HepG2 (cell line): Measurements from ENCODE around the gene ADGRL2. TPM values are rescaled to one million over a fixed set of nuclear protein-coding genes. Genes with fewer than 3 reads are reported as not detected.

Experiments used
- BCL6 ChIP-seq: IDR thresholded peaks from 2 replicates; pipeline ENCODE4 v1.6.1; 2016; ENCODE audit warnings: missing genetic modification reagents, missing compliant biosample characterization
- FOXO1 ChIP-seq: sonication (generic); formaldehyde crosslinking; IDR thresholded peaks from 2 replicates; pipeline ENCODE4 v1.4.0; 2020; ENCODE audit warnings: missing genetic modification reagents
- HNRNPK ChIP-seq: fragments of 200-400 bp; formaldehyde crosslinking; IDR thresholded peaks from 2 replicates; pipeline ENCODE4 v1.6.1; 2018; ENCODE audit warnings: low read length, low read depth, moderate library complexity, mild to moderate bottlenecking; ENCODE audit not compliant: poor library complexity, severe bottlenecking
- IRX3 ChIP-seq: sonication (generic); formaldehyde crosslinking; IDR thresholded peaks from 2 replicates; pipeline ENCODE4 v1.8.1; 2023; ENCODE audit warnings: mild to moderate bottlenecking, low read depth, missing genetic modification reagents, borderline replicate concordance
- KLF15 ChIP-seq: sonication (generic); formaldehyde crosslinking; IDR thresholded peaks from 2 replicates; pipeline ENCODE4 v1.8.1; 2023; ENCODE audit warnings: borderline replicate concordance, mild to moderate bottlenecking, inconsistent platforms, missing genetic modification reagents, mixed read lengths
- MLLT10 ChIP-seq: sonication (generic); formaldehyde crosslinking; IDR thresholded peaks from 2 replicates; pipeline ENCODE4 v1.4.0; 2020; ENCODE audit warnings: missing genetic modification reagents
- MYNN ChIP-seq: sonication (generic); formaldehyde crosslinking; IDR thresholded peaks from 2 replicates; pipeline ENCODE4 v1.4.0; 2020; ENCODE audit warnings: mild to moderate bottlenecking, low read depth, missing genetic modification reagents
- NFIC ChIP-seq: IDR thresholded peaks from 2 replicates; pipeline ENCODE4 v1.6.1; 2012; ENCODE audit warnings: mild to moderate bottlenecking, low read length, inconsistent platforms
- SOX6 ChIP-seq, 2 experiments: fragments of 450-650 bp in 1 of 2; sonication (generic) in 1 of 2; formaldehyde crosslinking in 1 of 2; IDR thresholded peaks; 2 replicates each; pipeline versions ENCODE4 v1.4.0 to v1.6.1; 2017 to 2020; ENCODE audit warnings: antibody characterized with exemption in 1 of 2, mild to moderate bottlenecking in 1 of 2, missing genetic modification reagents in 1 of 2
- ZNF20 ChIP-seq: sonication (generic); formaldehyde crosslinking; IDR thresholded peaks from 2 replicates; pipeline ENCODE4 v1.4.0; 2020; ENCODE audit warnings: mild to moderate bottlenecking, moderate library complexity, missing genetic modification reagents
- ZNF629 ChIP-seq: sonication (generic); formaldehyde crosslinking; conservative IDR thresholded peaks from 2 replicates; pipeline ENCODE4 v1.5.0; 2020; ENCODE audit warnings: missing genetic modification reagents
- ZNF672 ChIP-seq: sonication (generic); formaldehyde crosslinking; IDR thresholded peaks from 2 replicates; pipeline ENCODE4 v1.8.1; 2022; ENCODE audit warnings: missing genetic modification reagents
- ZNF749 ChIP-seq: sonication (generic); formaldehyde crosslinking; IDR thresholded peaks from 2 replicates; pipeline ENCODE4 v1.8.0; 2022; ENCODE audit warnings: mild to moderate bottlenecking, missing genetic modification reagents, moderate library complexity, borderline replicate concordance
- ZNF761 ChIP-seq: sonication (generic); formaldehyde crosslinking; conservative IDR thresholded peaks from 2 replicates; pipeline ENCODE4 v1.4.0; 2020; ENCODE audit warnings: mild to moderate bottlenecking, missing genetic modification reagents
- ZNF883 ChIP-seq: sonication (generic); formaldehyde crosslinking; IDR thresholded peaks from 2 replicates; pipeline ENCODE4 v1.5.1; 2020; ENCODE audit warnings: mild to moderate bottlenecking, missing genetic modification reagents; ENCODE audit errors: not compliant biosample characterization
- polyA plus RNA-seq, 8 experiments: library from polyadenylated mRNA; depleted of rRNA in 3 of 8; stranded (reverse) in 7 of 8; unstranded in 1 of 8; fragments of >200 nt; fragmentation: Illumina TruSeq in 4 of 8; extraction: Trizol in 4 of 8; gene quantifications; 2 replicates each; pipeline versions ENCODE4 v1.2.1 to v1.2.3, GENCODE V29; 2011 to 2016; ENCODE audit warnings: low read depth in 4 of 8, missing spikeins in 1 of 8, mixed read lengths in 1 of 8; ENCODE audit not compliant: insufficient read depth in 1 of 8
- total RNA-seq, 5 experiments: library from RNA; depleted of rRNA; stranded (reverse); fragments of >200 nt; fragmentation: Illumina TruSeq; extraction: Trizol; gene quantifications; 2 replicates each; pipeline ENCODE4 v1.2.3, GENCODE V29; 2016; ENCODE audit warnings: low read depth in 1 of 5
- TF ChIP-seq, protein P1 (sequence below): sonication (generic); formaldehyde crosslinking; IDR thresholded peaks from 2 replicates; pipeline ENCODE4 v1.5.1; 2020; ENCODE audit warnings: mild to moderate bottlenecking, missing genetic modification reagents, borderline replicate concordance
- TF ChIP-seq, protein P2 (sequence below): fragments of 450-650 bp; IDR thresholded peaks from 2 replicates; pipeline ENCODE4 v1.6.1; 2017; ENCODE audit warnings: mild to moderate bottlenecking
- TF ChIP-seq, protein P3 (sequence below): sonication (generic); formaldehyde crosslinking; IDR thresholded peaks from 2 replicates; pipeline ENCODE4 v1.5.1; 2020; ENCODE audit warnings: mild to moderate bottlenecking, missing genetic modification reagents, borderline replicate concordance

The ADGRL2 gene
- total and polyA plus RNA-seq, 2 of the 13 experiments (the other 11 are each of a cell fraction or from before 2014, with no cell fraction given) = 15.3 to 31.6 TPM

DNA sequence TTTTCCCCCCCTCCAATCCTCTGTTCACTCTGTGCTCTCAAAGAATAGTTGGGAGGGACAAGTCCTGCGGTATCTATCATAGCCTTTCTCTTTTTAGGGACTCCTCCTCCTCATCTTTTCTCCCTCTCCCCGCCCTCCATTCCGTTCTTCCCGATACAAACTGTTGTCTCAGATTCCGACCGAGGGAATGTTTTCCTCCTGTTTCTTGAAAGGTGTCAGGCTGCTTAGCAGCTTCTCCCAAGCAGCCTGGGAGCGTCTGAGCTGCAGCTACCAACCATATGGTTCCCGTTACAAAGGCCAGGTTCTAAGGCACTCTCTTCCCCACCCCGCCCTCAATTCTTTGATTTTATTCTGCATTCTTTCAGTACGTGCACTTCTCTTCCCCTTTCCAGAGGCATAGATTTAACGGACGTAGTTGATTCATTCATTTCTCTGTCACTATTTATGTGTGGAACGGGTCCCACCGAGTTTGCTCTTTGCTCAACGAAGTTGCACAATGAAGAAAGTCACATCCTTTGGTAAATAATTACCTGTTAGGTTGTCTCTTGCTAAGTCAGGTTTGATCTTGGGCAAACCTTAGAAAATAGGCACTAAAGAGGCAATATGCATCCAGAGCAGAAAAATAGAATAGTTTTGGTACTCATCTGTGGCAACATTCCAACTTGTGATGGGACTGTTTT is 2.8 kb downstream of the ADGRL2 start (continued):
- TF ChIP-seq ZNF20 (CRISPR knock-in tag) (no peak), ZNF672 (CRISPR knock-in tag) (no peak), SOX6 (IDR thresholded peaks at IDR 0.05) (no peak), SOX6 (CRISPR knock-in tag; IDR thresholded peaks at IDR 0.05) (peak; percentile 31; the same call in 1 of the 2 replicates), MYNN (CRISPR knock-in tag) (no peak), HNRNPK (no peak), KLF15 (CRISPR knock-in tag) (no peak), BCL6 (CRISPR knock-in tag) (no peak), FOXO1 (no peak), IRX3 (CRISPR knock-in tag) (no peak), ZNF749 (CRISPR knock-in tag) (no peak), ZNF883 (CRISPR knock-in tag) (no peak), ZNF629 (CRISPR knock-in tag) (no peak), ZNF761 (CRISPR knock-in tag) (no peak), NFIC (0 out of 2 replicates have a peak, but pooled peaks have one; percentile 20), MLLT10 (no peak)
- TF ChIP-seq, protein P1, sequence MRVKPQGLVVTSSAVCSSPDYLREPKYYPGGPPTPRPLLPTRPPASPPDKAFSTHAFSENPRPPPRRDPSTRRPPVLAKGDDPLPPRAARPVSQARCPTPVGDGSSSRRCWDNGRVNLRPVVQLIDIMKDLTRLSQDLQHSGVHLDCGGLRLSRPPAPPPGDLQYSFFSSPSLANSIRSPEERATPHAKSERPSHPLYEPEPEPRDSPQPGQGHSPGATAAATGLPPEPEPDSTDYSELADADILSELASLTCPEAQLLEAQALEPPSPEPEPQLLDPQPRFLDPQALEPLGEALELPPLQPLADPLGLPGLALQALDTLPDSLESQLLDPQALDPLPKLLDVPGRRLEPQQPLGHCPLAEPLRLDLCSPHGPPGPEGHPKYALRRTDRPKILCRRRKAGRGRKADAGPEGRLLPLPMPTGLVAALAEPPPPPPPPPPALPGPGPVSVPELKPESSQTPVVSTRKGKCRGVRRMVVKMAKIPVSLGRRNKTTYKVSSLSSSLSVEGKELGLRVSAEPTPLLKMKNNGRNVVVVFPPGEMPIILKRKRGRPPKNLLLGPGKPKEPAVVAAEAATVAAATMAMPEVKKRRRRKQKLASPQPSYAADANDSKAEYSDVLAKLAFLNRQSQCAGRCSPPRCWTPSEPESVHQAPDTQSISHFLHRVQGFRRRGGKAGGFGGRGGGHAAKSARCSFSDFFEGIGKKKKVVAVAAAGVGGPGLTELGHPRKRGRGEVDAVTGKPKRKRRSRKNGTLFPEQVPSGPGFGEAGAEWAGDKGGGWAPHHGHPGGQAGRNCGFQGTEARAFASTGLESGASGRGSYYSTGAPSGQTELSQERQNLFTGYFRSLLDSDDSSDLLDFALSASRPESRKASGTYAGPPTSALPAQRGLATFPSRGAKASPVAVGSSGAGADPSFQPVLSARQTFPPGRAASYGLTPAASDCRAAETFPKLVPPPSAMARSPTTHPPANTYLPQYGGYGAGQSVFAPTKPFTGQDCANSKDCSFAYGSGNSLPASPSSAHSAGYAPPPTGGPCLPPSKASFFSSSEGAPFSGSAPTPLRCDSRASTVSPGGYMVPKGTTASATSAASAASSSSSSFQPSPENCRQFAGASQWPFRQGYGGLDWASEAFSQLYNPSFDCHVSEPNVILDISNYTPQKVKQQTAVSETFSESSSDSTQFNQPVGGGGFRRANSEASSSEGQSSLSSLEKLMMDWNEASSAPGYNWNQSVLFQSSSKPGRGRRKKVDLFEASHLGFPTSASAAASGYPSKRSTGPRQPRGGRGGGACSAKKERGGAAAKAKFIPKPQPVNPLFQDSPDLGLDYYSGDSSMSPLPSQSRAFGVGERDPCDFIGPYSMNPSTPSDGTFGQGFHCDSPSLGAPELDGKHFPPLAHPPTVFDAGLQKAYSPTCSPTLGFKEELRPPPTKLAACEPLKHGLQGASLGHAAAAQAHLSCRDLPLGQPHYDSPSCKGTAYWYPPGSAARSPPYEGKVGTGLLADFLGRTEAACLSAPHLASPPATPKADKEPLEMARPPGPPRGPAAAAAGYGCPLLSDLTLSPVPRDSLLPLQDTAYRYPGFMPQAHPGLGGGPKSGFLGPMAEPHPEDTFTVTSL = no peak
- TF ChIP-seq, protein P2, sequence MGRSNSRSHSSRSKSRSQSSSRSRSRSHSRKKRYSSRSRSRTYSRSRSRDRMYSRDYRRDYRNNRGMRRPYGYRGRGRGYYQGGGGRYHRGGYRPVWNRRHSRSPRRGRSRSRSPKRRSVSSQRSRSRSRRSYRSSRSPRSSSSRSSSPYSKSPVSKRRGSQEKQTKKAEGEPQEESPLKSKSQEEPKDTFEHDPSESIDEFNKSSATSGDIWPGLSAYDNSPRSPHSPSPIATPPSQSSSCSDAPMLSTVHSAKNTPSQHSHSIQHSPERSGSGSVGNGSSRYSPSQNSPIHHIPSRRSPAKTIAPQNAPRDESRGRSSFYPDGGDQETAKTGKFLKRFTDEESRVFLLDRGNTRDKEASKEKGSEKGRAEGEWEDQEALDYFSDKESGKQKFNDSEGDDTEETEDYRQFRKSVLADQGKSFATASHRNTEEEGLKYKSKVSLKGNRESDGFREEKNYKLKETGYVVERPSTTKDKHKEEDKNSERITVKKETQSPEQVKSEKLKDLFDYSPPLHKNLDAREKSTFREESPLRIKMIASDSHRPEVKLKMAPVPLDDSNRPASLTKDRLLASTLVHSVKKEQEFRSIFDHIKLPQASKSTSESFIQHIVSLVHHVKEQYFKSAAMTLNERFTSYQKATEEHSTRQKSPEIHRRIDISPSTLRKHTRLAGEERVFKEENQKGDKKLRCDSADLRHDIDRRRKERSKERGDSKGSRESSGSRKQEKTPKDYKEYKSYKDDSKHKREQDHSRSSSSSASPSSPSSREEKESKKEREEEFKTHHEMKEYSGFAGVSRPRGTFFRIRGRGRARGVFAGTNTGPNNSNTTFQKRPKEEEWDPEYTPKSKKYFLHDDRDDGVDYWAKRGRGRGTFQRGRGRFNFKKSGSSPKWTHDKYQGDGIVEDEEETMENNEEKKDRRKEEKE = no peak
- TF ChIP-seq, protein P3, sequence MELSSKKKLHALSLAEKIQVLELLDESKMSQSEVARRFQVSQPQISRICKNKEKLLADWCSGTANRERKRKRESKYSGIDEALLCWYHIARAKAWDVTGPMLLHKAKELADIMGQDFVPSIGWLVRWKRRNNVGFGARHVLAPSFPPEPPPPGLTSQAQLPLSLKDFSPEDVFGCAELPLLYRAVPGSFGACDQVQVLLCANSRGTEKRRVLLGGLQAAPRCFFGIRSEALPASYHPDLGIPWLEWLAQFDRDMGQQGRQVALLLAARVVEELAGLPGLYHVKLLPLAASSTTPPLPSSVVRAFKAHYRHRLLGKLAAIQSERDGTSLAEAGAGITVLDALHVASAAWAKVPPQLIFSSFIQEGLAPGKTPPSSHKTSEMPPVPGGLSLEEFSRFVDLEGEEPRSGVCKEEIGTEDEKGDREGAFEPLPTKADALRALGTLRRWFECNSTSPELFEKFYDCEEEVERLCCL (CRISPR knock-in tag) = no peak
